Activated B cell treated with CpG ODN at 0.5 μM for 24 hours (primary cell): ENCODE data around the gene MAST1. TPM values are rescaled to one million over a fixed set of nuclear protein-coding genes. Genes with fewer than 3 reads are reported as not detected.
A peak's percentile ranks its signal among the peaks of the same experiment; 100 is the strongest.
"Not testable (repeated sequence)": the region's sequence is repeated elsewhere in the genome, so short reads cannot be mapped to it uniquely, and the experiment has no call there.

Source experiments
- ATAC-seq: fragments of 200-7000 bp; cut with Tn5 transposase; one replicate; pipeline ENCODE4 v1.10.0; 2021; ENCODE audit warnings: low read depth, mild to moderate bottlenecking, moderate library complexity
- CTCF ChIA-PET: fragments of 350-600 bp; sonication (Branson Sonifier 250); formaldehyde crosslinking; loops from one replicate; lab custom pipeline; 2021; ENCODE audit warnings: antibody characterized with exemption; lab: Charles Lee
- POLR2A ChIA-PET: fragments of 350-600 bp; sonication (Branson Sonifier 250); formaldehyde crosslinking; loops from one replicate; lab custom pipeline; 2021; ENCODE audit warnings: antibody characterized with exemption; lab: Charles Lee
- DNase-seq: peaks from one replicate; pipeline ENCODE4 v3.0.0; 2022
- H3K27ac Mint-ChIP-seq: one replicate; pipeline ENCODE4 v1.8.0; 2020; ENCODE audit warnings: mixed read lengths
- H3K27me3 Mint-ChIP-seq: one replicate; pipeline ENCODE4 v1.8.0; 2021; ENCODE audit warnings: mixed read lengths
- H3K36me3 Mint-ChIP-seq: one replicate; pipeline ENCODE4 v1.8.0; 2021; ENCODE audit warnings: low read depth, mixed read lengths
- H3K4me1 Mint-ChIP-seq: one replicate; pipeline ENCODE4 v1.8.0; 2021; ENCODE audit warnings: mixed read lengths
- H3K4me3 Mint-ChIP-seq: one replicate; pipeline ENCODE4 v1.8.0; 2020; ENCODE audit warnings: mild to moderate bottlenecking, mixed read lengths
- H3K9me3 Mint-ChIP-seq: one replicate; pipeline ENCODE4 v1.8.0; 2020; ENCODE audit warnings: mixed read lengths
- CTCF ChIP-seq: fragments of 200-600 bp; IDR thresholded peaks from one replicate; pipeline ENCODE4 v1.8.0; 2022; ENCODE audit warnings: antibody characterized with exemption, mild to moderate bottlenecking
- intact Hi-C: fragments of 100-400 bp; cut with micrococcal nuclease; formaldehyde crosslinking; loops from one replicate; pipeline ENCODE4 v1.15.1; 2024
- total RNA-seq: library from RNA; stranded (reverse); gene quantifications from 2 replicates; pipeline ENCODE4 v1.2.3, GENCODE V29; 2022

MAST1 gene
- total RNA-seq, 1 donor from 2014 or later = 0.20 TPM

- Mint-ChIP-seq H3K27me3 (no peaks in the 10 kb centered on the region), H3K4me3 (no peak overlapping the region), H3K4me1 (peaks cover 37% of the 10 kb centered on the region), H3K36me3 (peaks cover 7% of the 10 kb centered on the region), H3K27ac (no peak overlapping the region), H3K9me3 (no peaks in the 10 kb centered on the region)
- no peak for ATAC-seq
- POLR2A ChIA-PET = interaction anchor here (0.7 to 13.2 kb wide), 6 partner anchors 19 to 122 kb away, joined by 4 to 909 read pairs (median 6); partner anchors contain the start of genes HOOK2 and SYCE2
- TF ChIP-seq CTCF = no peak
- no peak for DNase-seq
- CTCF ChIA-PET = interaction anchor here (2.0 to 11.4 kb wide), 3 partner anchors 22 to 50 kb away, joined by 7 to 280 read pairs (median 278); partner anchors contain the start of gene HOOK2
- intact Hi-C loops = no loop called here
Observed at GRCh38 chr19:12797141-12797587, 41.2 kb upstream of the MAST1 start.

GRCh38 chr19:12797607-12798006 lies 40.7 kb upstream of the MAST1 start:
- intact Hi-C loops, H3K27ac Mint-ChIP-seq, H3K27me3 Mint-ChIP-seq, H3K9me3 Mint-ChIP-seq, H3K4me3 Mint-ChIP-seq, DNase-seq, ATAC-seq, H3K36me3 Mint-ChIP-seq: not testable (repeated sequence)
- H3K4me1 Mint-ChIP-seq = peaks cover 42% of the 10 kb centered on the region
- CTCF ChIA-PET = interaction anchor here (2.0 to 11.4 kb wide), 3 partner anchors 23 to 50 kb away, joined by 7 to 280 read pairs (median 278); partner anchors contain the start of gene HOOK2
- POLR2A ChIA-PET = interaction anchor here (0.7 to 13.2 kb wide), 6 partner anchors 19 to 121 kb away, joined by 4 to 909 read pairs (median 6); partner anchors contain the start of genes HOOK2 and SYCE2

- TF ChIP-seq CTCF = no peak
- H3K36me3 Mint-ChIP-seq = peaks cover 2% of the 10 kb centered on the region
- ATAC-seq = no peak
- no peak overlapping the region for H3K27ac Mint-ChIP-seq
- ChIA-PET POLR2A (interaction anchor here (0.6 to 1.2 kb wide), 8 partner anchors 8 to 118 kb away, joined by 3 to 7 read pairs (median 4); partner anchors contain the start of gene JUNB), CTCF (interaction anchor here (0.8 to 11.4 kb wide), 5 partner anchors 17 to 85 kb away, joined by 3 to 280 read pairs (median 7); partner anchors contain the start of gene HOOK2)
- H3K9me3 Mint-ChIP-seq = no peaks in the 10 kb centered on the region
- H3K4me1 Mint-ChIP-seq = peaks cover 32% of the 10 kb centered on the region
- DNase-seq = no peak
- peaks cover 5% of the 10 kb centered on the region for H3K27me3 Mint-ChIP-seq
- intact Hi-C loops = no loop called here
- no peak overlapping the region for H3K4me3 Mint-ChIP-seq
Observed at GRCh38 chr19:12799742-12800465, 38.4 kb upstream of the MAST1 start.

GRCh38 chr19:12800466-12800770 lies 37.9 kb upstream of the MAST1 start:
- intact Hi-C loops = no loop called here

More at GRCh38 chr19:12800466-12800770, 37.9 kb upstream of the MAST1 start:
- Mint-ChIP-seq H3K9me3 (no peaks in the 10 kb centered on the region), H3K27ac (no peak overlapping the region), H3K4me1 (peaks cover 30% of the 10 kb centered on the region), H3K27me3 (peaks cover 5% of the 10 kb centered on the region), H3K4me3 (peak overlapping the region; percentile 82), H3K36me3 (peaks cover 2% of the 10 kb centered on the region)
- TF ChIP-seq CTCF = no peak
- POLR2A ChIA-PET = interaction anchor here (0.6 to 1.2 kb wide), 5 partner anchors 9 to 258 kb away, joined by 3 to 7 read pairs (median 6); partner anchors contain the start of gene JUNB
- CTCF ChIA-PET = interaction anchor here (1.3 to 11.4 kb wide), 3 partner anchors 25 to 47 kb away, joined by 7 to 280 read pairs (median 278); partner anchors contain the start of gene HOOK2
- no peak for ATAC-seq
- no peak for DNase-seq
